Stimulated activated CD4-positive, alpha-beta T cell treated with anti-CD3 and anti-CD28 coated beads, Interleukin-2, amount 100 ng/mL, for 24 hours (primary cell): ENCODE results near the gene TUBB2A.
"Not testable (repeated sequence)": the region's sequence is repeated elsewhere in the genome, so short reads cannot be mapped to it uniquely, and the experiment has no call there.

ENCODE experiments used
- DNase-seq, 2 donors: peaks; one replicate each; pipeline ENCODE4 v3.0.0-alpha.2; 2020

Gene TUBB2A

DNA sequence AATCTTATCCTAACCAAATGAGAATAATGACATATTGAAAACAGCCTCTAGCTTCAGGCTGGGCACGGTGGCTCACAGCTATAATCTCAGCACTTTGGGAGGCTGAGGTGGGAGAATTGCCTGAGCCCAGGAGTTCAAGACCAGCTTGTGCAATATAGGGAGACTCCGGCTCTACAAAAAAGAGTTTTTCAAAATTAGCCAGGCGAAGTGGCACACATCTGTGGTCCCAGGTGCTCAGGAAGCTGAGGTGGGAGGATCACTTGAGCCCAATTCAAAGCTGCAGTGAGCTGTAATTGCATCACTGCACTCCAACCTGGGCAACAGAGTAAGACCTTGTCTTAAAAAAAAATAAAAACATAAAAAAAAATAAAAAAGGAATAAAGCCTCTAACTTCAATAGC, 4.7 kb downstream of the TUBB2A start:
- no peak for DNase-seq

DNA sequence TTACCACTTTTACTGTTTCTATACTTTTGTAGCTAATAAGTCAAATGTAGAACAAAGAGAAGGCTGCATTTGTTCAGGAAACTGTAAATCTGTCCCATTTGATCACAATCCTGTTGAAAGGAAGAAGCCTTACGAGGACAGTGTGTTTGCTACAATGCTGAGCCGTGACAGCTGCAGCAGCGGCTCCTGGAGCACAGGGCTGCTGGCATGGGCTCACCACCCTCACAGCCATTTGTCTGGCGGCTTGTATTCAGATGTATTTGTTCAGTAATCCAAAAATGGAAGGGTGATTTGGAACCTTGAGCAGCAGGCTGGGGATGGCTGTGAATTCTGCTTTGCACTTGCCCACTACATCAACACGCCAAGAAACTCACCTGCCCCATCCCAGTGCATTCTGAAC, 5.7 kb downstream of the TUBB2A start:
- no peak for DNase-seq

DNA sequence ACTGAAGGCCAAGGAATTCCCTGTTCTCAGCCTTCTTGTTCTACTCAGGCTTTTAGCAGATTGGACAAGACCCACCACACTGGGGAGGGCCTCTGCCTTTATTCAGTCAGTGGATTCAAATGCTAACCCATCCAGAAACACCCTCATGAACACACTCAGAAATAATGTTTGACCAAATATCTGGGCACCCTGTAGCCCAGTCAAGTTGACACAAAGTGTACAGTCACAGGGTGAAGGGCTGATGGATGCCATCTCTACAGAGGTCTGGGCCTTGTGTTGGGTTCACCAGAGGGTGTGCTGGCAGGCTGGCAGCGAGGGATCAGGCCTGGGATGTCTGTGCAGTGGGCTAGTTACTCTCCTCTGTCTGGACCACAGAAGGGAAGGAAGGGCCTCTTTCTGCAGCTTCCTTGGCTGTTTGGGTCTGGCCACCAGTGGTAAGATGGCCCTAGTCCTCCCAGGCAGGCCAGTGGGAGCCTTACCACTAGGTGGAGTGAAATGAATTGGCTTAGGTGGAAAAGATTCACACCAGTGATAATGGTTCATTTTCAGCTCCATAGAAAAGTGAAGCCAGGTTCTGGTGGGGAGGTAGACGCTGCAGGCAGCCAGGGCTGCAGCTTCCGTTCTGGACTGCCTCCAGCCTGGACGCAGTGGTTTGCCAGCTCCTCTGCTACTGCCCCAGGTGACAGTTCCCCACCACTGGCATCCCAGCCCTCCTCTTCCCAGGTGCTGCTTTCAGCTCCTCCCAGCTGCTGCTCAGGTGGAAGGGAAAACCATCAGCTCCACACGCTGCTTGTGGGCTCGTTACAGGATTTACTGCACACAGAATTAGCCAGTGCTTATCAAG, 9.2 kb downstream of the TUBB2A start:
- DNase-seq: no peak

GRCh38 chr6:3144571-3144970, 12.8 kb downstream of the TUBB2A start:
- no peak for DNase-seq

DNA sequence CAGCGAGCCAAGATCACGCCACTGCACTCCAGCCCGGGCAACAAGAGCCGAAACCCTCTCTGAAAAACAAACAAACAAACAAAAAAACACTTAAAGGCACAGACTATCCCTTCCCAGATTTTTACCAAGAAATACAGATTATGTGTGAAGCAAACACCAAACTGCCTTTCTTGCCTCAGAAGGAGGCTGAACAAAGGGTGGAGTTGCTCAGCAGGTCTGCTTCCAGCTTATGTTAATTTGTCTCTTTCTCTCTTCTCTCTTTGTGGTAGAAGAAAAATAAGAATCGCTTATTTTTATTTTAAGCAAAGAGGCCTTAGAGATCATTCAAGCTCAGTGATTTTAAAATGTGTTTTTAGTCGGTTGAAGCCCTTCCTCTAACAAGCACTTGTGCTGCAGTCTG, 14.2 kb downstream of the TUBB2A start:
- no peak for DNase-seq

- no peak for DNase-seq
Measured at GRCh38 chr6:3142536-3142935, 14.8 kb downstream of the TUBB2A start.

DNA sequence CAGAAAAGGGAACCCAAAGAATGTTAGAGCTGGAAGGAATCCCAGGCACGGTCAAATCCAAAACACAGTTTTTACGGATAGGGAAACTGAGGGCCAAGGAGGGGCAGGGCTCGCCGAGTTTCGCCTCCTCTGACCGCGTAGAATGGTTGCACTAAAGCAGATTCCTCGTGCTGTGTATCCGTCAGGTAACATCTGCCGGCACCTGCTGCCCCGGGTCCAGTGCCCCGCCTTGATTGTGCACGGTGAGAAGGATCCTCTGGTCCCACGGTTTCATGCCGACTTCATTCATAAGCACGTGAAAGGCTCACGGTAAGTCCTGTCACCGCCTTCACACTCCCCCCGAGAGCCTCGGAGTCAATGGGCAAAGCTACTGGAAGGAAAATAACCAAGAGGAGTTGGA, 17.1 kb downstream of the TUBB2A start:
- no peak for DNase-seq

DNA sequence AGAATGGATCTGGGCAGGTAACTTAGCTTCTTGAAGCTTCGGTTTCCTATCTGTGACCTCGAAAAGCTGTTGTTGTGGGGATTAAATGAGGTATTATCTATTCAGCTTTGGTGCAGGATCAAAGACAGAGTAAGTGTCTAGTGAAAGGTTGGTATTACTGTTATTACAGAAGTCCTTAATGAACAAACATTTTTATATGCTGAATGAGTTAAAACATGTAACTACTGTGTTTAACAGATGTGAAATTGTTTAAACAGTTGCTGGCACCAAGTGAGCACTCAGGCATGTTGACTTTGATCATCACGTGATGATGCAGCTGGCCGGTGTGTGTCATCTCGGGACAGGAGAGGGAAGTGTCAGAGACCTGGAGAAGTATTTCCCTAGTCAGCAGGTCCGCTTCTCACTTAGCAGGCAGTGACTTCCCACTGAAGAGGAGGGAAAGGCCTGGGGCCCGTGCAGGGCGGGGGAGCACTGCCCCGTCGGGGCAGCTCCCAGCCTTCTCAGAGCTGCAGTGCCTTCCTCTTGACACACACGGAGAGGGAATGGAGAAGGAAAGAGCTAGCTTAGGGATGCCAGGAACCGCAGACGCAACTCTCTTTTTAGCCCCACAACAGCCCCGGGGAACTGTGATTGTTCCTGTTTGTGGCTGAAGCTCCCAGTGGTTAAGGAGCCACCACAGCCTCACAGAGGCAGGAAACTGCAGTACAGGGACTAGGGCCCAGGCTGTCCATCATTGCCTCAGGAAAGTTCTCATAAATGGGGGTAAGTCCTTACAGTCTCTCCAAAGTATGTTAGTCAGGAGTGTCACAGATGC, 18.0 kb downstream of the TUBB2A start:
- DNase-seq: no peak

DNA sequence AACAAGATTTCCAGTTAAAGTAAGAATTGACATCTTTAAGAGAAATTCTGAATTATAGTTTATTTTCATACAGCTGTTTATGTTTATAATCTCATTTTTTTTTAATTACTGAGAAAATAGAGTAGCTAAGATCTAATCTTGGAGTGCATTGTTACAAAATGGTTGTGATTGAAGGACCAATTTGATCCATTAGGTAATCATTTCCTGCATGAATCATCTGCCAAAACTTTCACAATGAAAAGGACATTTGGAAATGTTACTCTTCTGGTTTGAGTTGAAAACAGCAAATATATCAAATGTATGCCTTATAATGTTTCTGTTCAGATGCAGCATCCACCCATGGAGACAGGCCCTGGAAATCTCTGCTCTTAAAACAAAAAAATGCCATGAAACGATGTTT, 19.0 kb downstream of the TUBB2A start:
- DNase-seq: no peak

DNA sequence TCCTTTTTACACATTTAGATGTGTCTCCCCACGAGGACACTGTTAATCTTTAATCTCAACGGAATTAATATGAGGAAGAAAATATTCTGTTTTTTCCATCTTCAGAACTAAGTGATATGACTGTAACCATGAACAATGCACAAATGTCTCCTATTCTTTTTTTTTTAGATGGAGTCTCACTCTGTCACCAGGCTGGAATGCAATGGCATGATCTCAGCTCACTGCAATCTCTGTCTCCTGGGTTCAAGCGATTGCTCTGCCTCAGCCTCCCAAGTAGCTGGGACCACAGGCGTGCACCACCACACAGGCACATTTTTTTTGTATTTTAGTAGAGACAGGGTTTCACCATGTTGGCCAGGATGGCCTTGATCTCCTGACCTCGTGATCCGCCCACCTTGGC, 19.5 kb downstream of the TUBB2A start:
- DNase-seq: not testable (repeated sequence)

GRCh38 chr6:3137057-3137777, 20.1 kb downstream of the TUBB2A start:
- no peak for DNase-seq

- no peak for DNase-seq
Measured at GRCh38 chr6:3136292-3137011, 20.9 kb downstream of the TUBB2A start.

DNA sequence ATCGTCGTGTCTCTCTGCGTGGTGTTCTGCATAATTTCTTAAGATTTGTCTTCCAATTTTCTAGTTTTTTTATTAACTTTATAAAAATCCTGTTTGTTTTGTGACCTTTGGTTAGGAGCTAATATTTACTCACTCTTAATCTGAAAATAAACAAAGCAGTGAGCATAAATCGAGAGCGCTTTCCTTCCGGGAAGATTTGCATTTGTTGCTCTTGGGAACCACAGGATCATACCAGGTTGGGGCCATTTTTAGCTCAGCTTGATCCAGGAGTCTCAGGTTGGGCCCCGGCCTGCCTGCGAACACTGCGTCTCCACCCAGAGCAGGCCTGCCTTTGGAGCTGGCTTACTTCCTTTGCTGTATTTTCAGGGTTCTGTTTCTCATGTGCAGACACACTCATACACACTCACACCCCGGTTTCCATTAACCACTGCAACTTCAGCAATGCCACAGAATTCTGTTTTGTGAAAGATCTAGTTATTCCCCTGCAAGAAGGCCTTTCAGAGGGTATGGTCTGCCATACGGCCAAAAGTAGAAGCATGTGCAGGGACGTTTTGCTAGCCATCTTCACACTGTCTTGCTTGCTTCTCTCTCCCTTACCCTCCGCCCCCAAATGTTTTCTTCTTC, 21.6 kb downstream of the TUBB2A start:
- no peak for DNase-seq

- DNase-seq: no peak
Measured at GRCh38 chr6:3133515-3133914, 23.8 kb downstream of the TUBB2A start.

- DNase-seq: no peak
Measured at GRCh38 chr6:3131695-3132094, 25.6 kb downstream of the TUBB2A start.

GRCh38 chr6:3128356-3129108, 28.8 kb downstream of the TUBB2A start:
- no peak for DNase-seq

- no peak for DNase-seq
Measured at GRCh38 chr6:3125815-3126214, 31.5 kb downstream of the TUBB2A start.

DNA sequence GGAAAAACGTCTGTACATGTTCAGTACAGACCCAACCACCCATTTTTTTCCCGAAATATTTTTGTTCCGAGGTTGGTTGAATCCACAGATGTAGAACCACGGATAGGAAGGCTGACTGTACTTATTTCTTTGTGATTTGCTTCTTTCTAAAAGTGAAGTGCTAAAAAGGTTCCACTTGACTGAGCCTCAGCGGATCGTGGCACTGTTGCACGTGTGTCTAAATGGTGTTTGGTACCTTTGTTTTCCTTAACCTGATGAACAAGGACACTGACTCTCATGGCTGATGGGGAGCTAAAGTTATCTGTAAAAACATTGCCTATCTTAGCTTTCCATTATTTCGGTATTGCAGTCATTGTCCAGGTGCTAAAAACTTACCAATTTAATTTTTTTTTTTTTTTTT, 32.7 kb downstream of the TUBB2A start:
- no peak for DNase-seq

- DNase-seq: no peak
Measured at GRCh38 chr6:3122823-3123182, 34.5 kb downstream of the TUBB2A start.

DNA sequence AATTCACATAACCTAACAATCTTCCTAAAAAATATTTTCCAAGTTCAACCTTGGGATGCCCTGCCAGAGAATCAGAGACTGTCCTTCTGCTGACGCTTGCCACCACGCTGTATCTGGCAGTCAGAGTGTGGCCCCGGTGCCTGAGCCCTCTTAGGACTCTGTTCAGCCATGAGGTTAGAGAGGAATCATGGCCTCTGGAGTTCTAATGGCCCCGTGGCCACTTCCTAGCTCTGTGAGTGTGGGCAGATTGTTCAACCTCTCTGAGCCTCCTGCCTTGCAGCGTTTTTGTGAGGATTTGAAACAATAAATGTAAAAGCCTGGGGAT, 36.6 kb downstream of the TUBB2A start:
- DNase-seq: no peak

GRCh38 chr6:3119040-3119723, 38.2 kb downstream of the TUBB2A start:
- DNase-seq: no peak
